ENCODE measurements around the gene EPHA7. TPM values are rescaled to one million over a fixed set of nuclear protein-coding genes. Genes with fewer than 3 reads are reported as not detected.

Gene EPHA7
- total and polyA plus RNA-seq, 2 donors (not counting 1 experiment from before 2014, with no cell fraction given), result under 0.01 to 0.03 TPM

DNA sequence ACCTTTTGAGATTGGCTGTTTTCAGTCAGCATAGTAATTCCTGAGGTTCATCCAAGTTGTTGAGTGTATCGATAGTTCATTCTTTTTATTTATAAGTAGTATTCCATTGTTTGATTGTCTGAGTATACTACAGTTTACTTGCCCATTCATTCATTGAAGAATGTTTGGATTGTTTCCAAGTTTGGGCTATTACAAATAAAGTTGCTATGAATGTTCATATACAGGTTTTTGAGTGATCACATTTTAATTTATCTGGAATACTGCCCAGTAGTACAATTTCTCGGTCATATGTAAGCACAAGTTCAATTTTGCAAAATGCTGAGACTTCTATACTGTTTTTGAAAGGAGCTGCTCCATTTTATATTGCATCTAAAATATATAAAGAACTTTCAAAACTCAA lies 14.2 kb upstream of the EPHA7 start:
- H2AFZ ChIP-seq (ENCODE audit: low read length), result no peak overlapping the region
- no peaks in the 10 kb centered on the region for H3K9me3 ChIP-seq (ENCODE audit: control insufficient read depth, insufficient read depth, low read depth, low read length)
- no peaks in the 10 kb centered on the region for H3K27me3 ChIP-seq (ENCODE audit: control insufficient read depth, insufficient read depth, low read length)
- peak in 1 of 2 donors; percentile 55 for DNase-seq (ENCODE audit: low read depth in 2 of 2)
- no peak overlapping the region for H3K27ac ChIP-seq (ENCODE audit: insufficient read depth, low read length)
- H3K4me1 ChIP-seq (ENCODE audit: control insufficient read depth, extremely low read depth, insufficient read depth, low read length), result no peaks in the 10 kb centered on the region
- no peak overlapping the region for H3K4me3 ChIP-seq (replicated peaks in 1 of 4; ENCODE audit: control extremely low read depth in 1 of 4, insufficient read depth in 1 of 4, low read depth in 3 of 4, low read length in 4 of 4)
- H3K9ac ChIP-seq (ENCODE audit: insufficient read depth, low read length), result no peak overlapping the region
- H3K79me2 ChIP-seq (ENCODE audit: control insufficient read depth, insufficient read depth, low read length), result no peaks in the 10 kb centered on the region
- TF ChIP-seq EZH2 (IDR thresholded peaks at IDR 0.05; ENCODE audit: low read length, missing control alignments), result no peak
- TF ChIP-seq CTCF (conservative IDR thresholded peaks at IDR 0.05 in 1 of 2, IDR thresholded peaks at IDR 0.05 in 1 of 2; ENCODE audit: low read depth in 1 of 2, low read length in 2 of 2), result no peak
- no peaks in the 10 kb centered on the region for H3K36me3 ChIP-seq (ENCODE audit: control insufficient read depth, insufficient read depth, low read length)
- H3K4me2 ChIP-seq (ENCODE audit: extremely low read depth, insufficient read depth, low read length), result no peak overlapping the region
- H4K20me1 ChIP-seq (ENCODE audit: control insufficient read depth, extremely low read depth, insufficient read depth, low read length), result no peaks in the 10 kb centered on the region

DNA sequence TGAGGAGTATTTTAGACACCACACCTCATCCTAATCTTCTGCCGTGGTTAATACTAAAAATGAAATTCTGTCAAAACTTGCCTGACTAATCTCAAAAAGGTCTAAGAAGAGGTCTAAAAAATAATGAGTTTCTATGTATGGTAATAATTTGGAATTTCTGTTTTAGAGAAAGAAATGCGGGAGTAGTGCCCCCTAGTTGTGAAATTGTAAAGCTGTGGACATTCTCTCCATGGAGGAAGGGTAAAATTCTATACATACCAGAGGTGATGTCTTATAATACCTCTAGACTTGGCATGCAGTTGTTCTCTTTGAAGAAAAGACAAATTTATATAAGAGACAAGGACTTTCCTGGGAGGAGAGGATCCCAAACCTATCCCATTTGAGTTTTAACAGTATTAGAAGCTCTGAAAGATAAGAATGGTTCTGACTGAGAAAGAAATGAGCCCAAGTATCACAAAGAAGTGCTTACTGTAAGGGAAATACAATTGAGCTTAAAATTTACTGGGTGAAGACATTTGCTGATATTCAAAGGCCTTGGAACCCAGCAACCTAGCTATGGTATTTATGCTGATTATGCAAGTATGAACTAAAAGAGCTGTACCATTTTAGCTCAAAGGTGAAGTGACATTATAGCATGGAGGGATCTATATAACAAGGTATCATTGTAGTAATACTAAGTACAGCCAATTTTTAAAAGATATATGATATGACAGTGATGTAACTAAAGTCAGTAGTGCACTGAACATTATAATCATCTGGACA lies 5.1 kb upstream of the EPHA7 start:
- no peaks in the 10 kb centered on the region for H3K36me3 ChIP-seq (ENCODE audit: control insufficient read depth, insufficient read depth, low read length)
- no peaks in the 10 kb centered on the region for H4K20me1 ChIP-seq (ENCODE audit: control insufficient read depth, extremely low read depth, insufficient read depth, low read length)
- no peak overlapping the region for H2AFZ ChIP-seq (ENCODE audit: low read length)
- H3K9me3 ChIP-seq (ENCODE audit: control insufficient read depth, insufficient read depth, low read depth, low read length), result no peaks in the 10 kb centered on the region
- H3K4me1 ChIP-seq (ENCODE audit: control insufficient read depth, extremely low read depth, insufficient read depth, low read length), result no peaks in the 10 kb centered on the region
- H3K79me2 ChIP-seq (ENCODE audit: control insufficient read depth, insufficient read depth, low read length), result no peaks in the 10 kb centered on the region
- no peak overlapping the region for H3K4me3 ChIP-seq (replicated peaks in 1 of 4; ENCODE audit: control extremely low read depth in 1 of 4, insufficient read depth in 1 of 4, low read depth in 3 of 4, low read length in 4 of 4)
- peaks cover 2% of the 10 kb centered on the region for H3K27me3 ChIP-seq (ENCODE audit: control insufficient read depth, insufficient read depth, low read length)
- peak in 1 of 2 donors; percentile 46 for DNase-seq (ENCODE audit: low read depth in 2 of 2)
- no peak overlapping the region for H3K9ac ChIP-seq (ENCODE audit: insufficient read depth, low read length)
- TF ChIP-seq EZH2 (IDR thresholded peaks at IDR 0.05; ENCODE audit: low read length, missing control alignments), result no peak
- TF ChIP-seq CTCF (conservative IDR thresholded peaks at IDR 0.05 in 1 of 2, IDR thresholded peaks at IDR 0.05 in 1 of 2; ENCODE audit: low read depth in 1 of 2, low read length in 2 of 2), result peak; percentile 10 to 72
- no peak overlapping the region for H3K27ac ChIP-seq (ENCODE audit: insufficient read depth, low read length)
- no peak overlapping the region for H3K4me2 ChIP-seq (ENCODE audit: extremely low read depth, insufficient read depth, low read length)

GRCh38 chr6:93423542-93423941 lies 4.2 kb upstream of the EPHA7 start:
- Histone ChIP-seq H4K20me1 (ENCODE audit: control insufficient read depth, extremely low read depth, insufficient read depth, low read length) (no peaks in the 10 kb centered on the region), H3K9ac (ENCODE audit: insufficient read depth, low read length) (no peak overlapping the region), H3K27me3 (ENCODE audit: control insufficient read depth, insufficient read depth, low read length) (peaks cover 2% of the 10 kb centered on the region), H3K4me2 (ENCODE audit: extremely low read depth, insufficient read depth, low read length) (no peak overlapping the region), H3K36me3 (ENCODE audit: control insufficient read depth, insufficient read depth, low read length) (no peaks in the 10 kb centered on the region), H3K4me1 (ENCODE audit: control insufficient read depth, extremely low read depth, insufficient read depth, low read length) (no peaks in the 10 kb centered on the region), H3K4me3 (replicated peaks in 1 of 4; ENCODE audit: control extremely low read depth in 1 of 4, insufficient read depth in 1 of 4, low read depth in 3 of 4, low read length in 4 of 4) (no peak overlapping the region), H2AFZ (ENCODE audit: low read length) (no peak overlapping the region), H3K9me3 (ENCODE audit: control insufficient read depth, insufficient read depth, low read depth, low read length) (no peaks in the 10 kb centered on the region), H3K27ac (ENCODE audit: insufficient read depth, low read length) (no peak overlapping the region), H3K79me2 (ENCODE audit: control insufficient read depth, insufficient read depth, low read length) (no peaks in the 10 kb centered on the region)
- DNase-seq (ENCODE audit: low read depth in 2 of 2), result peak; percentile 37 to 57
- TF ChIP-seq EZH2 (IDR thresholded peaks at IDR 0.05; ENCODE audit: low read length, missing control alignments), result no peak
- TF ChIP-seq CTCF (conservative IDR thresholded peaks at IDR 0.05 in 1 of 2, IDR thresholded peaks at IDR 0.05 in 1 of 2; ENCODE audit: low read depth in 1 of 2, low read length in 2 of 2), result peak in 1 of 2 donors; percentile 53
